A673 (cell line): ENCODE data around the gene UST.

Experiments used
- CTCF ChIP-seq: fragments of 300-800, 200-600 bp; sonication (generic); conservative IDR thresholded peaks from 2 replicates; pipeline ENCODE4 v1.5.1; 2017; ENCODE audit warnings: low read depth, mild to moderate bottlenecking, antibody characterized with exemption, low read length, moderate library complexity, mixed read lengths
- EZH2 ChIP-seq: fragments of 200-600 bp; sonication (generic); IDR thresholded peaks from 2 replicates; pipeline ENCODE4 v1.6.1; 2017; ENCODE audit warnings: borderline replicate concordance, low read depth, mild to moderate bottlenecking, mixed read lengths, antibody characterized with exemption, low read length; ENCODE audit not compliant: poor library complexity, severe bottlenecking

DNA sequence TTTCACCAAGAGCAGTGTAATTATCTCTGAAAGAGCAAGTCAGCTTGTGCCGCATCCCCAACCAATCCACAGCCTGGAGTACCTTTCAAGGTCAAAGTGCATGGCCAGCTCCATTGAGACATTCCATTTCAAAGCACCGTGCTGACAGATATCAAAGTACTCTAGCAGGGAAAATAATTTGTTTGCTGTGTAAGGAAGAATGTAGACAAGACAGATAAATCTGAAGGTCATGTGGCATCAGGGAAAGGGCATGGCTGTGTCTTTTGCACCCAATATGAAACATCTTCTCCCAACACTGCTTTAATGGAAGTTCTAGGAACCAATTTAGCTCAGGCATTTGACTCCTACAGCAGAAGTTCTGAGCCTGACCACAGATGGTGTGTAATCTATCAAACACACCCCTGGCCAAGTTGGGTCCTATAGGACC lies 328.0 kb downstream of the UST start:
- TF ChIP-seq EZH2 = no peak
- no peak for TF ChIP-seq CTCF
